ENCODE data around the gene BLID.

The BLID gene

GRCh38 chr11:122105044-122105758 lies 10.8 kb downstream of the BLID start:
- DNase-seq (ENCODE audit: low spot score), result no peak

GRCh38 chr11:122104341-122104740 lies 11.7 kb downstream of the BLID start:
- DNase-seq (ENCODE audit: low spot score), result no peak

GRCh38 chr11:122103726-122104125 lies 12.3 kb downstream of the BLID start:
- no peak for DNase-seq (ENCODE audit: low spot score)

- no peak for DNase-seq (ENCODE audit: low spot score)
These were observed 12.7 kb downstream of the BLID start for GRCh38 chr11:122103321-122103720.

GRCh38 chr11:122102426-122102825 lies 13.6 kb downstream of the BLID start:
- no peak for DNase-seq (ENCODE audit: low spot score)

GRCh38 chr11:122101625-122102291 lies 14.3 kb downstream of the BLID start:
- peak; percentile 97 for DNase-seq (ENCODE audit: low spot score)

GRCh38 chr11:122100756-122101080 lies 15.3 kb downstream of the BLID start:
- peak; percentile 83 for DNase-seq (ENCODE audit: low spot score)

- no peak for DNase-seq (ENCODE audit: low spot score)
These were observed 15.8 kb downstream of the BLID start for GRCh38 chr11:122100037-122100755.

- DNase-seq (ENCODE audit: low spot score), result peak; percentile 80
These were observed 16.5 kb downstream of the BLID start for GRCh38 chr11:122099374-122100036.

GRCh38 chr11:122098261-122098980 lies 17.6 kb downstream of the BLID start:
- DNase-seq (ENCODE audit: low spot score), result no peak

- peak; percentile 72 for DNase-seq (ENCODE audit: low spot score)
These were observed 18.5 kb downstream of the BLID start for GRCh38 chr11:122097419-122098001.

GRCh38 chr11:122096272-122097112 lies 19.5 kb downstream of the BLID start:
- DNase-seq (ENCODE audit: low spot score), result no peak

GRCh38 chr11:122095681-122096262 lies 20.2 kb downstream of the BLID start:
- DNase-seq (ENCODE audit: low spot score), result no peak

GRCh38 chr11:122094836-122095235 lies 21.2 kb downstream of the BLID start:
- DNase-seq (ENCODE audit: low spot score), result no peak

GRCh38 chr11:122093731-122094275 lies 22.2 kb downstream of the BLID start:
- DNase-seq (ENCODE audit: low spot score), result no peak

GRCh38 chr11:122091835-122092234 lies 24.2 kb downstream of the BLID start:
- no peak for DNase-seq (ENCODE audit: low spot score)

- no peak for DNase-seq (ENCODE audit: low spot score)
These were observed 26.9 kb downstream of the BLID start for GRCh38 chr11:122089111-122089510.

- DNase-seq (ENCODE audit: low spot score), result no peak
These were observed 30.3 kb downstream of the BLID start for GRCh38 chr11:122085712-122086111.

- no peak for DNase-seq (ENCODE audit: low spot score)
These were observed 30.8 kb downstream of the BLID start for GRCh38 chr11:122085264-122085663.

- DNase-seq (ENCODE audit: low spot score), result no peak
These were observed 33.8 kb downstream of the BLID start for GRCh38 chr11:122082205-122082604.
